Activated CD8-positive, alpha-beta T cell treated with anti-CD3 and anti-CD28 coated beads for 36 hours (primary cell): ENCODE results near the gene NOL4L. TPM values are rescaled to one million over a fixed set of nuclear protein-coding genes. Genes with fewer than 3 reads are reported as not detected.

Source experiments
- ATAC-seq: fragments of 200-7000 bp; cut with Tn5 transposase; one replicate; pipeline ENCODE4 v1.10.0; 2021; ENCODE audit warnings: mild to moderate bottlenecking, moderate library complexity
- CTCF ChIA-PET: fragments of 350-600 bp; sonication (Branson Sonifier 250); formaldehyde crosslinking; loops from one replicate; lab custom pipeline; 2021; ENCODE audit warnings: antibody characterized with exemption; lab: Charles Lee
- POLR2A ChIA-PET: fragments of 350-600 bp; sonication (Branson Sonifier 250); formaldehyde crosslinking; loops from one replicate; lab custom pipeline; 2021; ENCODE audit warnings: antibody characterized with exemption; lab: Charles Lee
- DNase-seq: peaks from one replicate; pipeline ENCODE4 v3.0.0-alpha.2; 2020
- H3K27ac Mint-ChIP-seq: one replicate; pipeline ENCODE4 v1.8.0; 2021; ENCODE audit warnings: mild to moderate bottlenecking, mixed read lengths
- H3K27me3 Mint-ChIP-seq: one replicate; pipeline ENCODE4 v1.8.0; 2021; ENCODE audit warnings: mixed read lengths
- H3K36me3 Mint-ChIP-seq: one replicate; pipeline ENCODE4 v1.8.0; 2021; ENCODE audit warnings: low read depth, mixed read lengths
- H3K4me1 Mint-ChIP-seq: one replicate; pipeline ENCODE4 v1.8.0; 2021; ENCODE audit warnings: low read depth, mixed read lengths
- H3K4me3 Mint-ChIP-seq: one replicate; pipeline ENCODE4 v1.8.0; 2021; ENCODE audit warnings: mild to moderate bottlenecking, moderate library complexity, mixed read lengths
- H3K9me3 Mint-ChIP-seq: one replicate; pipeline ENCODE4 v1.8.0; 2021; ENCODE audit warnings: mixed read lengths
- CTCF ChIP-seq: fragments of 200-600 bp; IDR thresholded peaks from one replicate; pipeline ENCODE4 v1.8.0; 2022; ENCODE audit warnings: antibody characterized with exemption, mild to moderate bottlenecking
- intact Hi-C: fragments of 100-400 bp; cut with micrococcal nuclease; formaldehyde crosslinking; loops from one replicate; pipeline ENCODE4 v1.10.0; 2022
- total RNA-seq, 2 experiments: library from RNA; stranded (reverse); gene quantifications; one replicate each; pipeline ENCODE4 v1.2.3, GENCODE V29; 2021

The NOL4L gene
- total RNA-seq, 2 experiments from 2014 or later = 23.3 to 23.9 TPM

DNA sequence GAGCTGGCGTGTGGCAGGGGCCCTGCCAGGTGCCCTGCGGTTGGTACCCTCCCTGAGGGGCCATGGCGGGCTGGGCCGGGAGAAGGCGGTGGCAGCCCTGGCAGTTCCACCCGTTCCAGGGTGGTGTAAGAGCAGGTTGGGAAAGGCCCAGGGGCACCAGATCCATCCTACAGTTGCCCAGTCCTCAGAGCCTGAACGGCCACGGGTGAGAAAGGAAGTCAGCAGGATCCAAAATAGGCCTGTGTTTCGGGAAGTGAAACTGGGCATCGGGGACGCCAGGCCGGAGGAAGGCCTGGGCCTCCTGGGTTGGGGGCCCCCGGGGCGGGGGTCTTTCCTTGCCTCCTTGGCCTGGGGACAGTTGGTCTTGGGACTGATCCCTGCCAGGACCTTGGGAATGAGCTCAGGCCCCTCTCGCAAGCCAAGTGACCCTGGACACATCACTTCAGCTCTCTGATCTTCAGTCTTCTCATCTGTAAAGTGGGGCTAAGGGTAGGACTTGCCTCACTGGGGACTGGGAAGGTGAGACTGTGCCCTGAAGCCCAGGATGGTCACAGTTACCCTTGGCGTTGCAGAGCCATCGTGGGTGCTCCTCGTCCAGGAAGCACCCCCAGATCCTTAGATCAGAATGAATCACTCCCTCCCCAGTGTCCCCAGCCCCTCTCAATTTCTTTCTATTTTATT lies 18.1 kb upstream of the NOL4L start:
- ATAC-seq = no peak
- intact Hi-C loops = no loop called here
- no peak for TF ChIP-seq CTCF

GRCh38 chr20:32602273-32602672 lies 17.1 kb upstream of the NOL4L start:
- no peaks in the 10 kb centered on the region for H3K9me3 Mint-ChIP-seq
- POLR2A ChIA-PET = interaction anchor here (2.0 kb wide), 1 partner anchor 9 kb away, joined by 4 read pairs; no protein-coding TSS in a partner anchor
- H3K36me3 Mint-ChIP-seq = no peaks in the 10 kb centered on the region
- CTCF ChIA-PET = no interaction called here
- no peak overlapping the region for H3K27ac Mint-ChIP-seq
- TF ChIP-seq CTCF = no peak
- DNase-seq (no peak), ATAC-seq (no peak)
- H3K27me3 Mint-ChIP-seq = no peaks in the 10 kb centered on the region
- H3K4me3 Mint-ChIP-seq = no peak overlapping the region
- no peaks in the 10 kb centered on the region for H3K4me1 Mint-ChIP-seq
- intact Hi-C loops = no loop called here

More for the DNA sequence above, 18.1 kb upstream of the NOL4L start:
- H3K36me3 Mint-ChIP-seq = no peaks in the 10 kb centered on the region
- H3K27ac Mint-ChIP-seq = no peak overlapping the region
- ChIA-PET POLR2A (no interaction called here), CTCF (interaction anchor here (0.7 to 0.9 kb wide), 2 partner anchors 89 to 161 kb away, joined by 3 read pairs; no protein-coding TSS in a partner anchor)
- DNase-seq = no peak
- no peaks in the 10 kb centered on the region for H3K27me3 Mint-ChIP-seq
- no peak overlapping the region for H3K4me3 Mint-ChIP-seq
- H3K9me3 Mint-ChIP-seq = no peaks in the 10 kb centered on the region
- no peaks in the 10 kb centered on the region for H3K4me1 Mint-ChIP-seq

- Mint-ChIP-seq H3K9me3 (no peaks in the 10 kb centered on the region), H3K27ac (no peak overlapping the region), H3K4me3 (no peak overlapping the region), H3K36me3 (no peaks in the 10 kb centered on the region), H3K27me3 (no peaks in the 10 kb centered on the region), H3K4me1 (peaks cover 5% of the 10 kb centered on the region)
- ATAC-seq (no peak), DNase-seq (no peak)
- intact Hi-C loops = no loop called here
- TF ChIP-seq CTCF = no peak
- POLR2A ChIA-PET = interaction anchor here (2.0 kb wide), 1 partner anchor 10 kb away, joined by 4 read pairs; no protein-coding TSS in a partner anchor
- CTCF ChIA-PET = interaction anchor here (1.0 kb wide), 1 partner anchor 9 kb away, joined by 3 read pairs; no protein-coding TSS in a partner anchor
Observed at GRCh38 chr20:32600681-32601237, 15.6 kb upstream of the NOL4L start.

GRCh38 chr20:32599783-32600340 lies 14.7 kb upstream of the NOL4L start:
- Mint-ChIP-seq H3K4me3 (no peak overlapping the region), H3K27ac (no peak overlapping the region), H3K36me3 (no peaks in the 10 kb centered on the region), H3K27me3 (no peaks in the 10 kb centered on the region), H3K9me3 (no peaks in the 10 kb centered on the region), H3K4me1 (peaks cover 5% of the 10 kb centered on the region)
- ATAC-seq = no peak
- DNase-seq = no peak
- no peak for TF ChIP-seq CTCF
- ChIA-PET CTCF (interaction anchor here (1.0 kb wide), 1 partner anchor 8 kb away, joined by 3 read pairs; no protein-coding TSS in a partner anchor), POLR2A (no interaction called here)
- intact Hi-C loops = no loop called here
